Motor neuron (in vitro differentiated cells): Measurements from ENCODE around the gene EDNRA. TPM values are rescaled to one million over a fixed set of nuclear protein-coding genes. Genes with fewer than 3 reads are reported as not detected.

Source experiments
- ATAC-seq, 8 experiments: fragments of 200-7000 bp; cut with Tn5 transposase; replicated peaks in 6 of 8; 2 replicates each; pipeline ENCODE4 v1.8.0; 2021; ENCODE audit warnings: mild to moderate bottlenecking in 8 of 8, moderate library complexity in 8 of 8
- H3K27ac ChIP-seq, 2 donors: fragments of 250-450 bp; sonication (Bioruptor Pico); 2 replicates each; pipeline ENCODE4 v1.9.0; 2021; ENCODE audit warnings: antibody characterized with exemption in 2 of 2, mild to moderate bottlenecking in 2 of 2, moderate library complexity in 1 of 2
- H3K4me1 ChIP-seq, 2 donors: fragments of 250-450 bp; sonication (Bioruptor Pico); replicated peaks in 1 of 2; 2 replicates each; pipeline ENCODE4 v1.6.1; 2021; ENCODE audit warnings: antibody characterized with exemption in 2 of 2, mild to moderate bottlenecking in 2 of 2, moderate library complexity in 1 of 2
- H3K4me3 ChIP-seq, 5 donors: fragments of 250-450 bp; sonication (Bioruptor Pico); 2 replicates each; pipeline ENCODE4 v1.9.0; 2021; ENCODE audit warnings: antibody characterized with exemption in 5 of 5, mild to moderate bottlenecking in 5 of 5, moderate library complexity in 4 of 5
- WGBS, 10 experiments: fragments of 450-650 bp; shearing (Covaris generic); methylation state at CpG; one replicate each; pipeline ENCODE4 v1.0.0; 2022; 5-methylcytosine and 5-hydroxymethylcytosine counted together
- in situ Hi-C, 9 experiments: fragments of 400-800 bp; cut with MboI; loops; one replicate each; pipeline ENCODE4 v1.15.0; 2021; ENCODE audit warnings: low sequenced_read_pairs in 9 of 9, low pct_unique_long_range_greater_than_20kb in 2 of 9; ENCODE audit not compliant: unreplicated experiment in 9 of 9
- total RNA-seq, 8 experiments: library from RNA; unstranded; fragments of 300-600 nt; gene quantifications; 2 replicates each; pipeline versions ENCODE4 v1.2.3 to v1.2.4, GENCODE V29; 2022

EDNRA gene
- total RNA-seq, 8 experiments from 2014 or later = 0.16 to 65.9 (median 1.8) TPM

- H3K4me3 ChIP-seq = no peak overlapping the region
- in situ Hi-C loops = loop anchor here in 6 of 9 experiments (25.0 kb wide), 2 partner anchors 424 to 449 kb away; no protein-coding TSS in a partner anchor
- ATAC-seq = no peak
- H3K27ac ChIP-seq = no peak overlapping the region
- H3K4me1 ChIP-seq = peaks cover 5 to 9% of the 10 kb centered on the region in 2 donors
- 16 to 80% (median 33%) methylated on average over 1 to 2 of the region's 3 CpGs; no CpG with 5 or more reads in 4 of the 10 experiments for WGBS, 10 experiments
Observed at GRCh38 chr4:147586032-147586431, 105.1 kb downstream of the EDNRA start.

GRCh38 chr4:147586637-147587036 lies 105.7 kb downstream of the EDNRA start:
- 52 to 83% (median 66%) methylated on average over 1 to 4 of the region's 4 CpGs; no CpG with 5 or more reads in 1 of the 10 experiments for WGBS, 10 experiments
- in situ Hi-C loops = loop anchor here in 6 of 9 experiments (25.0 kb wide), 2 partner anchors 424 to 449 kb away; no protein-coding TSS in a partner anchor
- Histone ChIP-seq H3K27ac (no peak overlapping the region), H3K4me1 (peaks cover 5 to 9% of the 10 kb centered on the region in 2 donors), H3K4me3 (no peak overlapping the region)
- no peak for ATAC-seq

- peak in 3 of 8 experiments; percentile 29 to 61 (median 45) for ATAC-seq
- in situ Hi-C loops = loop anchor here in 6 of 9 experiments (25.0 kb wide), 2 partner anchors 425 to 450 kb away; no protein-coding TSS in a partner anchor
- no peak overlapping the region for H3K4me3 ChIP-seq
Observed at GRCh38 chr4:147587041-147587440, 106.1 kb downstream of the EDNRA start.

GRCh38 chr4:147589586-147589985 lies 108.7 kb downstream of the EDNRA start:
- 29 to 88% (median 50%) methylated on average over 1 of the region's 1 CpG; no CpG with 5 or more reads in 5 of the 10 experiments for WGBS, 10 experiments
- in situ Hi-C loops = loop anchor here in 6 of 9 experiments (25.0 kb wide), 2 partner anchors 427 to 452 kb away; no protein-coding TSS in a partner anchor
- ATAC-seq = no peak
- Histone ChIP-seq H3K4me1 (peaks cover 5 to 9% of the 10 kb centered on the region in 2 donors), H3K4me3 (no peak overlapping the region), H3K27ac (no peak overlapping the region)

More at GRCh38 chr4:147587041-147587440, 106.1 kb downstream of the EDNRA start:
- Histone ChIP-seq H3K4me1 (peaks cover 5 to 9% of the 10 kb centered on the region in 2 donors), H3K27ac (no peak overlapping the region)
- WGBS, 10 experiments = 29 to 70% (median 43%) methylated on average over 2 to 3 of the region's 3 CpGs; no CpG with 5 or more reads in 1 of the 10 experiments

- in situ Hi-C loops = loop anchor here in 6 of 9 experiments (25.0 kb wide), 2 partner anchors 428 to 453 kb away; no protein-coding TSS in a partner anchor
- no peak overlapping the region for H3K27ac ChIP-seq
- peaks cover 5 to 9% of the 10 kb centered on the region in 2 donors for H3K4me1 ChIP-seq
- peak in 5 of 8 experiments; percentile 47 to 75 (median 50) for ATAC-seq
- 0 to 67% (median 44%) methylated on average over 3 to 12 of the region's 12 CpGs for WGBS, 10 experiments
- no peak overlapping the region for H3K4me3 ChIP-seq
Observed at GRCh38 chr4:147590249-147590920, 109.5 kb downstream of the EDNRA start.

GRCh38 chr4:147591106-147591505 lies 110.2 kb downstream of the EDNRA start:
- in situ Hi-C loops = loop anchor here in 6 of 9 experiments (25.0 kb wide), 2 partner anchors 429 to 454 kb away; no protein-coding TSS in a partner anchor
- no peak for ATAC-seq
- Histone ChIP-seq H3K4me1 (peaks cover 4 to 9% of the 10 kb centered on the region in 2 donors), H3K4me3 (no peak overlapping the region), H3K27ac (no peak overlapping the region)

- no peaks in the 10 kb centered on the region for H3K4me1 ChIP-seq
- 43 to 100% (median 71%) methylated on average over 1 to 5 of the region's 5 CpGs; no CpG with 5 or more reads in 2 of the 10 experiments for WGBS, 10 experiments
- ATAC-seq = no peak
Observed at GRCh38 chr4:147594107-147594506, 113.2 kb downstream of the EDNRA start.

More at GRCh38 chr4:147594107-147594506, 113.2 kb downstream of the EDNRA start:
- in situ Hi-C loops = loop anchor here in 6 of 9 experiments (25.0 kb wide), 2 partner anchors 432 to 457 kb away; no protein-coding TSS in a partner anchor
- H3K4me3 ChIP-seq = no peak overlapping the region
- no peak overlapping the region for H3K27ac ChIP-seq

Other genes with a start within 250 kb of the EDNRA start
- 10 to 100 TPM; 23.8 to 42.8 (median 28.0) TPM for gene TMEM184C, start 136.3 kb downstream of the EDNRA start, total RNA-seq
- 10 to 100 TPM; 10.3 to 17.7 (median 15.0) TPM for gene PRMT9, start 203.1 kb downstream of the EDNRA start, total RNA-seq